Measurements from ENCODE around the gene SMC1A.

SMC1A gene

DNA sequence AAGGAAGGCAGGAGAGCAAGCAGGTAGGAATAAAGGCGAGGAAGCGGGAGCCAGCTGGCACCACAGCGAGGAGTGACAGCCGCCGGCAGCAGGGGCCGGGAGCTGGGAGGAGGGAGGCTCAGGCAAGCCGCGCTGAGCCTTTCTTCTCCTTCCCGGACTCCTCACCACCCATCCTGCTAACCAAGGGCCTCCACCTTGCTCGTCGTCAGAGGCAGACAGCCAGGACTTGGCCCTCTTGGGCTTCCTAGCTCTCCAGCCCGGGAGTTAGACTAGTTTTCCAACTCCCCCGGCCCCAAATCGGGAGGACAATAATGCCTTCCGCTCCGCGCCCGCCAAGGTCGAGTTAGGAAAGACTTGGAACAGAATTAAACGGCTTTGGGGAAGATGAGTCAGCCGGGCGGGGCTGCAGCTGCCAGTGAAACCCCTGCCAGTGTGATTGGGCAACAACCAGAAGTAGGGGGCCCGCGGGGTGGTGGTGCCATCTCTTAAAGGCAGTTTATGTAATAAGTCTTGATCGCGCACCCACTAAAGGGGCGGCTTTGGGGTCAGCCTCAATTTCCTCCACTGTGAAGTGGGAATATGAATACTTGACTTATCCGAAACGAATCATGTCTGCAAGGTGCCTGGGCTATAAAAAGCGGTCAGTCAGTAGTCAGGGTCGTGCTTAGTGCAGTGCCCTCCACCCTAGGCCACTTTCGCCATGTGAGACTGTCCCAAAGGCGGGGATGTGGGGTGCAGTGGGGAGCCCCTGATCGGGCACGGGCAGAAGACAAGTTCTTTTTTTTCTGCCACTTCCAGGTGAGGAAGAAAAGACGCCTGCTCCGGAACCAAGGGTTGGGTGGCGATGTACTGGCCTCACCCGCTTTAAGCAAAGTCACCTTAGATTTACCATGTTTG lies 18.4 kb upstream of the SMC1A start:
- H3K36me3 ChIP-seq (replicated peaks): no peaks in the 10 kb centered on the region
- in situ Hi-C loops (cut with HindIII; ENCODE audit: low pct_ligation_motif_present, low sequenced_read_pairs): no loop called here
- DNase-seq: peak; percentile 24
- H3K27me3 ChIP-seq (replicated peaks): no peaks in the 10 kb centered on the region
- H3K27ac ChIP-seq: no peak overlapping the region
- TF ChIP-seq, protein P1, sequence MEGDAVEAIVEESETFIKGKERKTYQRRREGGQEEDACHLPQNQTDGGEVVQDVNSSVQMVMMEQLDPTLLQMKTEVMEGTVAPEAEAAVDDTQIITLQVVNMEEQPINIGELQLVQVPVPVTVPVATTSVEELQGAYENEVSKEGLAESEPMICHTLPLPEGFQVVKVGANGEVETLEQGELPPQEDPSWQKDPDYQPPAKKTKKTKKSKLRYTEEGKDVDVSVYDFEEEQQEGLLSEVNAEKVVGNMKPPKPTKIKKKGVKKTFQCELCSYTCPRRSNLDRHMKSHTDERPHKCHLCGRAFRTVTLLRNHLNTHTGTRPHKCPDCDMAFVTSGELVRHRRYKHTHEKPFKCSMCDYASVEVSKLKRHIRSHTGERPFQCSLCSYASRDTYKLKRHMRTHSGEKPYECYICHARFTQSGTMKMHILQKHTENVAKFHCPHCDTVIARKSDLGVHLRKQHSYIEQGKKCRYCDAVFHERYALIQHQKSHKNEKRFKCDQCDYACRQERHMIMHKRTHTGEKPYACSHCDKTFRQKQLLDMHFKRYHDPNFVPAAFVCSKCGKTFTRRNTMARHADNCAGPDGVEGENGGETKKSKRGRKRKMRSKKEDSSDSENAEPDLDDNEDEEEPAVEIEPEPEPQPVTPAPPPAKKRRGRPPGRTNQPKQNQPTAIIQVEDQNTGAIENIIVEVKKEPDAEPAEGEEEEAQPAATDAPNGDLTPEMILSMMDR (IDR thresholded peaks at IDR 0.05; ENCODE audit: low read depth, low read length, missing control alignments): no peak
- peak overlapping the region; percentile 53 for H3K4me3 ChIP-seq (ENCODE audit: low read depth, low read length)

DNA sequence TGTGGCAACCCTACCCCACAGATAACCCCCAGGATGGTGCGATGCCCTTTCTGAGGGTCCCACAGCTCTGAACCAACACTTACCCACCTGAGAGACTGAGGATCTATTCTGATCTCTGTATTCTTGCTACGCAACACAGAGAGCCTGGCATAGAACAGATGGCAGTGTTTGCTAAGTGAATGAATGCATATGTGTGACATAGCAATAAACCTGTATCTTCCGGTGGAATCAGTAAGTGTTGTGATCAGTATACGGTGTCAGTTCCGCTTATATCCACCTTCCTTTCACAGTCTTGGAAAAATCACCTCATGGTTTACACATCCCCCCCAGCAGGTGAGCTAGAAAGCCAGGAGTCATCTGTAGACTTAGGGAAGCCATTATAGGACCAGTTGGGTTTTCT lies 17.6 kb upstream of the SMC1A start:
- Histone ChIP-seq H3K27me3 (replicated peaks) (no peaks in the 10 kb centered on the region), H3K27ac (no peak overlapping the region), H3K36me3 (replicated peaks) (no peaks in the 10 kb centered on the region), H3K4me3 (ENCODE audit: low read depth, low read length) (no peak overlapping the region)
- TF ChIP-seq, protein P1 (IDR thresholded peaks at IDR 0.05; ENCODE audit: low read depth, low read length, missing control alignments): no peak
- in situ Hi-C loops (cut with HindIII; ENCODE audit: low pct_ligation_motif_present, low sequenced_read_pairs): no loop called here
- DNase-seq: no peak

DNA sequence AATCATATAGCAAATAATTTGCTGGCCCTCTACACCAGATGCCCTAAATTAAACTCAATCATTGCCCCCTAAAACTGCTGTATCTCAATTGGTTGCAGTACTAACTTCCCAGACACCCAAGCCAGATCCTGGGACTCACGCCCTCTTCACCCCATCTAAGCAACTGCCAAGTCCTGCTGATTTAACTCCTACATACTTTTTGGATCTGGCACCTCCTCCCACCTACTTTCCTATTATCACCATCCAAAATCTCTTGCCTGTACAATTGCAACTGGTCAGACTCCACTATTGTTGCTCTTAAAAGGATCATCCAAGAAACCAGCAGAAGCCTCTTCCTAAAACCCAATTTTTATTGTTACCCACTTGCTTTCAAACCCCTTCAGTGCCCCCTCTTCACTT lies 16.4 kb upstream of the SMC1A start:
- Histone ChIP-seq H3K27ac (no peak overlapping the region), H3K36me3 (replicated peaks) (no peaks in the 10 kb centered on the region), H3K4me3 (ENCODE audit: low read depth, low read length) (no peak overlapping the region), H3K27me3 (replicated peaks) (no peaks in the 10 kb centered on the region)
- TF ChIP-seq, protein P1 (IDR thresholded peaks at IDR 0.05; ENCODE audit: low read depth, low read length, missing control alignments): no peak
- no peak for DNase-seq
- in situ Hi-C loops (cut with HindIII; ENCODE audit: low pct_ligation_motif_present, low sequenced_read_pairs): no loop called here

DNA sequence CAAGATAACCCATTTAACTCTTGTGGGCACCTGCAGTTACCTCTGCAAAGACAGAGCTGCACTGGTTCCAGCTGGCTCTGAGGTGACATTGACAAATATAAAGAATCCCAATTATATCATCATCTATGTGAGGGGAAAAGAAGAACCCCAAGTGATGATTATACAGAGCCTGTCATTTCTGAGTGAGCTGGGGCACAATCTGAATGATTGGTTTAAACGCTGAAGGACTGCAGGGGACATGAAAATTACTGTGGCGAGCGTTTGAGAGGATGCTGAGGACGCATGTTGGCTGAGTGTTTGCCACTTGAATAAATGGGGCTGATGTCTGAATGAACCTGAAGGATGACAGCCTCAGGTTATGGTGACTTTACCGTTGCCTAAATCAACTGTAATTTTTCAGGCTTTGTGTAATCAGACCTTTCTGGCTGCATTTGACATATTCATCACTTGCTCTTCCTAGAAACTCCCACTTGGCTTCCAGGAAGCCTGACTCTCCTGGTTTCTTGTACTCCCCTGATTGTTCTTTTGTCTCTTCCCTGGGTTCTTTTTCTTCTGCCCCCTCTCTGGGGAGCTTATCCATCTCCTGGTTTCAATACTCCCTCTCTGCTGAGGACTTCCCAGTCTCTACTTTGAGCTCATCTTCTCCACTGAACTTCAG lies 15.8 kb upstream of the SMC1A start:
- H3K4me3 ChIP-seq (ENCODE audit: low read depth, low read length): no peak overlapping the region
- in situ Hi-C loops (cut with HindIII; ENCODE audit: low pct_ligation_motif_present, low sequenced_read_pairs): no loop called here
- no peaks in the 10 kb centered on the region for H3K36me3 ChIP-seq (replicated peaks)
- H3K27me3 ChIP-seq (replicated peaks): no peaks in the 10 kb centered on the region
- no peak overlapping the region for H3K27ac ChIP-seq
- TF ChIP-seq, protein P1 (IDR thresholded peaks at IDR 0.05; ENCODE audit: low read depth, low read length, missing control alignments): no peak
- no peak for DNase-seq

DNA sequence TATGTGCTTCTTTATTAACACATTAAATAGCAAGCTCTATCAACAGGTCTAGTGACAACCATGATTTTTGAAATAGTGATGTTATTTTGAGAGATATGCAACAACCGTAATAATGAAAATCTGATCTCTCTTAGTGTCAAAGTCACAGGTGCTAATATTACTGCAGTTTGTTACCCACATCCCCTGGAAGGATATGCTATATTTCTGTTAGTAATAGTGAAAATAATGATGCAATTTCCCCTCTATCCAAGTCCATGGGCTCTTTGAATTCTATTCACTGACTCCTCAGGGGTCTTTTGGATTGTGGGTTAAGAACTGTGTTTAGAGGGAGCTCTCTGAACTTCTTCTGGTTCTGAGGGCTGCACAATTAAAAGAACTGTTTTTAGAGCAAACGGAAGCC lies 14.8 kb upstream of the SMC1A start:
- no peaks in the 10 kb centered on the region for H3K27me3 ChIP-seq (replicated peaks)
- no peaks in the 10 kb centered on the region for H3K36me3 ChIP-seq (replicated peaks)
- TF ChIP-seq, protein P1 (IDR thresholded peaks at IDR 0.05; ENCODE audit: low read depth, low read length, missing control alignments): no peak
- in situ Hi-C loops (cut with HindIII; ENCODE audit: low pct_ligation_motif_present, low sequenced_read_pairs): no loop called here
- no peak for DNase-seq
- no peak overlapping the region for H3K4me3 ChIP-seq (ENCODE audit: low read depth, low read length)
- H3K27ac ChIP-seq: no peak overlapping the region
